ENCODE data around the gene ATRIP. TPM values are rescaled to one million over a fixed set of nuclear protein-coding genes. Genes with fewer than 3 reads are reported as not detected.

ATRIP gene
- total and polyA plus RNA-seq, 8 donors = 2.0 to 4.8 (median 3.0) TPM

DNA sequence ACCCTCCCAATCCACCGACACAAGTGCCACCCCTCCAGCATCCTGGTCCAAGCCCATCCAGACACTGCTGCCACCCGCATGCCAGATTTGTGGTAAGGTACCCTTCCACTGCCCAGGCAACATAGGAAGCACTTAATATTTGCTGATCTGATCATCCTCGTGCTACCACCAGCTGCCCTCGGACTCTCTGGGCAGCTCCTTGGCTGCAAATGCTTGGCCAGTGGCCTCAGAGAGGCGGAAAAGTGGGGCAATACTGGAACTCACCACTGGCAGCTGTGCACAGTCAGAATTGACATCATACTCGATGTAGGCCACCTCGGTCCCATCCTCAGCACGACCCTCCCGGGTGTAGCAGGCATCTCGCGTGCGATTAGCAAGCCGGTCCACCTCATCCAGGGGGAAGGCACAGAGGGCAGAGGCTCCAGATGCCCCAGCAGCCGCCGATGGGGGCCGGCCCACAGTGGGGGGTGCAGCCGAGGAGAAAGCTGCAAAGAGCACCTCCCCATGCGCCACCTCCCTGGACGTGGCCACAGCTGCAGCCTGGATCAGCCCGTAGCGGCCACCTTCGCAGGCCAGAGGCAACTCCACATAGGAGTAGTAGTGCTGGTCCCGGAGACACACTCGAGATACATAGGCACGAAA lies 23.2 kb upstream of the ATRIP start:
- 85 to 86% methylated on average over 25 of the region's 25 CpGs for WGBS, 2 donors
- no peaks in the 10 kb centered on the region for H3K27me3 ChIP-seq
- no peak for DNase-seq
- FAIRE-seq = no peak
- H3K9me3 ChIP-seq = no peaks in the 10 kb centered on the region
- ATAC-seq = no peak
- H3K27ac ChIP-seq = no peak overlapping the region
- intact Hi-C loops (cut with DNase I) = no loop called here
- no peak overlapping the region for H3K4me3 ChIP-seq
- TF ChIP-seq, protein P1, sequence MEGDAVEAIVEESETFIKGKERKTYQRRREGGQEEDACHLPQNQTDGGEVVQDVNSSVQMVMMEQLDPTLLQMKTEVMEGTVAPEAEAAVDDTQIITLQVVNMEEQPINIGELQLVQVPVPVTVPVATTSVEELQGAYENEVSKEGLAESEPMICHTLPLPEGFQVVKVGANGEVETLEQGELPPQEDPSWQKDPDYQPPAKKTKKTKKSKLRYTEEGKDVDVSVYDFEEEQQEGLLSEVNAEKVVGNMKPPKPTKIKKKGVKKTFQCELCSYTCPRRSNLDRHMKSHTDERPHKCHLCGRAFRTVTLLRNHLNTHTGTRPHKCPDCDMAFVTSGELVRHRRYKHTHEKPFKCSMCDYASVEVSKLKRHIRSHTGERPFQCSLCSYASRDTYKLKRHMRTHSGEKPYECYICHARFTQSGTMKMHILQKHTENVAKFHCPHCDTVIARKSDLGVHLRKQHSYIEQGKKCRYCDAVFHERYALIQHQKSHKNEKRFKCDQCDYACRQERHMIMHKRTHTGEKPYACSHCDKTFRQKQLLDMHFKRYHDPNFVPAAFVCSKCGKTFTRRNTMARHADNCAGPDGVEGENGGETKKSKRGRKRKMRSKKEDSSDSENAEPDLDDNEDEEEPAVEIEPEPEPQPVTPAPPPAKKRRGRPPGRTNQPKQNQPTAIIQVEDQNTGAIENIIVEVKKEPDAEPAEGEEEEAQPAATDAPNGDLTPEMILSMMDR (IDR thresholded peaks at IDR 0.05) = no peak
- H3K4me1 ChIP-seq = peaks cover 0 to 12% (median 3%) of the 10 kb centered on the region in 3 donors
- peaks cover 0 to 12% (median 8%) of the 10 kb centered on the region in 3 donors for H3K36me3 ChIP-seq

- H3K36me3 ChIP-seq = peaks cover 0 to 6% (median 6%) of the 10 kb centered on the region in 3 donors
- FAIRE-seq = no peak
- no peak for ATAC-seq
- H3K4me1 ChIP-seq = peaks cover 0 to 13% (median 3%) of the 10 kb centered on the region in 3 donors
- H3K9me3 ChIP-seq = no peaks in the 10 kb centered on the region
- H3K27me3 ChIP-seq = no peaks in the 10 kb centered on the region
- DNase-seq = peak in 1 of 6 donors; percentile 76
- peak overlapping the region in 1 of 4 donors; percentile 11 for H3K27ac ChIP-seq
- TF ChIP-seq, protein P1 (IDR thresholded peaks at IDR 0.05) = no peak
- WGBS, 2 donors = 81 to 85% methylated on average over 25 to 27 of the region's 27 CpGs
- intact Hi-C loops (cut with DNase I) = no loop called here
- H3K4me3 ChIP-seq = no peak overlapping the region
Measured at GRCh38 chr3:48423883-48424695, 22.4 kb upstream of the ATRIP start.

DNA sequence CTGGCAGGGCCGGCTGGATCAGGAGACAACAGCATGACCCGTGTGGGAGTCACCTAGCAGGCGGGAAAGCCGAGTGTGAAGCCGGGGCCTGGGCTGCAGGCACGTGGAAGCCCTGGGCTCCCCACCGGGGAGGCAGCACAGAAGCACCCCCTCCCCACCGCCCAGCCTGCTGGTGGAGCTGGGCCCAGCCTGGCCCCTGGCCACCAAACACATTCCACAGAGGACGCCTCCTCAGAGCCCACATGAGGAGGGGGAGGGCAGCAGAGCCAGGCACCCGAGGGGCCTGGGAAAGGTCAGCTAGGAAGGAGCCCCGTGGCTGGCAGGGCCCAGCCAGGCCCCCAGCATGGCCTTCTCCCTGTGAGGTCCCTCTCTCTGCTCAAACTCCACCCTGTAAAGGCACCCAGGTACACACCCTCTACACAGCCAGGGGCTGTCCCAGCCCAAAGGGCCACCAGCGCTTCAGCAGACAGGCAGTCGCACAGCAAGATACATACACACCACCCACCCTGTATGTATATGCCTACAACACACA lies 21.2 kb upstream of the ATRIP start:
- peak overlapping the region; percentile 6 to 48 (median 29) for H3K27ac ChIP-seq
- no peak overlapping the region for H3K4me3 ChIP-seq
- 46 to 60% methylated on average over 13 of the region's 13 CpGs for WGBS, 2 donors
- peaks cover 0 to 13% (median 3%) of the 10 kb centered on the region in 3 donors for H3K4me1 ChIP-seq
- intact Hi-C loops (cut with DNase I) = no loop called here
- TF ChIP-seq, protein P1 (IDR thresholded peaks at IDR 0.05) = no peak
- no peaks in the 10 kb centered on the region for H3K27me3 ChIP-seq
- DNase-seq = peak in 4 of 6 donors; percentile 61 to 83 (median 70)
- no peak for FAIRE-seq
- H3K9me3 ChIP-seq = no peaks in the 10 kb centered on the region
- peaks cover 0 to 5% (median 0%) of the 10 kb centered on the region in 3 donors for H3K36me3 ChIP-seq
- peak in 2 of 4 donors; percentile 3 to 15 for ATAC-seq

- Histone ChIP-seq H3K9me3 (no peaks in the 10 kb centered on the region), H3K36me3 (peaks cover 0 to 5% (median 0%) of the 10 kb centered on the region in 3 donors), H3K4me3 (peak overlapping the region in 2 of 4 donors; percentile 14 to 86), H3K4me1 (peaks cover 3 to 17% (median 9%) of the 10 kb centered on the region in 3 donors), H3K27me3 (no peaks in the 10 kb centered on the region), H3K27ac (peak overlapping the region; percentile 46 to 95 (median 90))
- DNase-seq (peak in 2 of 6 donors; percentile 33 to 56), FAIRE-seq (no peak), ATAC-seq (no peak)
- 39 to 42% methylated on average over 11 of the region's 11 CpGs for WGBS, 2 donors
- intact Hi-C loops (cut with DNase I) = no loop called here
- TF ChIP-seq, protein P1 (IDR thresholded peaks at IDR 0.05) = no peak
Measured at GRCh38 chr3:48426401-48426909, 20.1 kb upstream of the ATRIP start.

Data from pancreas (tissue), 10 donors.